ENCODE measurements around the gene FST. TPM values are rescaled to one million over a fixed set of nuclear protein-coding genes. Genes with fewer than 3 reads are reported as not detected.

The FST gene
- total and polyA plus RNA-seq, 4 experiments from 2014 or later, result 0.16 to 3.3 (median 1.2) TPM

- Mint-ChIP-seq H3K4me1 (no peaks in the 10 kb centered on the region), H3K9me3 (peaks cover 0 to 3% (median 0%) of the 10 kb centered on the region in 8 donors), H3K36me3 (no peaks in the 10 kb centered on the region), H3K4me3 (no peak overlapping the region), H3K27ac (no peak overlapping the region), H3K27me3 (peaks cover 3 to 8% of the 10 kb centered on the region in 2 donors)
- Histone ChIP-seq H3K9me3 (ENCODE audit: control insufficient read depth in 1 of 2, low read length in 2 of 2) (no peaks in the 10 kb centered on the region), H3K27ac (ENCODE audit: low read depth, low read length) (no peak overlapping the region), H3K27me3 (ENCODE audit: insufficient read depth, low read length) (no peaks in the 10 kb centered on the region), H3K4me3 (ENCODE audit: low read length in 2 of 2) (no peak overlapping the region), H3K4me1 (ENCODE audit: insufficient read depth, low read length) (no peaks in the 10 kb centered on the region), H3K36me3 (ENCODE audit: insufficient read depth, low read length) (no peaks in the 10 kb centered on the region)
- POLR2A ChIA-PET (ENCODE audit: partially characterized antibody), result no interaction called here
- DNase-seq, result no peak
- intact Hi-C loops (cut with micrococcal nuclease), result no loop called here
- CTCF ChIA-PET (ENCODE audit: partially characterized antibody), result no interaction called here
Observed at GRCh38 chr5:53438486-53439472, 41.6 kb upstream of the FST start.

- Mint-ChIP-seq H3K27me3 (peaks cover 6 to 8% of the 10 kb centered on the region in 2 donors), H3K27ac (no peak overlapping the region), H3K36me3 (no peaks in the 10 kb centered on the region), H3K9me3 (peaks cover 0 to 3% (median 0%) of the 10 kb centered on the region in 8 donors), H3K4me1 (no peaks in the 10 kb centered on the region), H3K4me3 (no peak overlapping the region)
- intact Hi-C loops (cut with micrococcal nuclease), result no loop called here
- H3K9me3 ChIP-seq (ENCODE audit: control insufficient read depth in 1 of 2, low read length in 2 of 2), result no peaks in the 10 kb centered on the region
- H3K27me3 ChIP-seq (ENCODE audit: insufficient read depth, low read length), result no peaks in the 10 kb centered on the region
- no peaks in the 10 kb centered on the region for H3K36me3 ChIP-seq (ENCODE audit: insufficient read depth, low read length)
- H3K4me3 ChIP-seq (ENCODE audit: low read length in 2 of 2), result no peak overlapping the region
- no peaks in the 10 kb centered on the region for H3K4me1 ChIP-seq (ENCODE audit: insufficient read depth, low read length)
- no peak for DNase-seq
- POLR2A ChIA-PET (ENCODE audit: partially characterized antibody), result no interaction called here
- CTCF ChIA-PET (ENCODE audit: partially characterized antibody), result no interaction called here
- no peak overlapping the region for H3K27ac ChIP-seq (ENCODE audit: low read depth, low read length)
Observed at GRCh38 chr5:53442961-53443360, 37.5 kb upstream of the FST start.

GRCh38 chr5:53445569-53445968, 34.9 kb upstream of the FST start:
- no peaks in the 10 kb centered on the region for H3K4me1 ChIP-seq (ENCODE audit: insufficient read depth, low read length)
- ChIA-PET CTCF (ENCODE audit: partially characterized antibody) (no interaction called here), POLR2A (ENCODE audit: partially characterized antibody) (no interaction called here)
- no peaks in the 10 kb centered on the region for H3K27me3 ChIP-seq (ENCODE audit: insufficient read depth, low read length)
- no peaks in the 10 kb centered on the region for H3K36me3 Mint-ChIP-seq
- no peak for DNase-seq
- H3K4me3 Mint-ChIP-seq, result no peak overlapping the region
- no peak overlapping the region for H3K27ac ChIP-seq (ENCODE audit: low read depth, low read length)
- no peaks in the 10 kb centered on the region for H3K36me3 ChIP-seq (ENCODE audit: insufficient read depth, low read length)
- intact Hi-C loops (cut with micrococcal nuclease), result no loop called here
- peaks cover 8 to 11% of the 10 kb centered on the region in 2 donors for H3K27me3 Mint-ChIP-seq
- H3K9me3 ChIP-seq (ENCODE audit: control insufficient read depth in 1 of 2, low read length in 2 of 2), result no peaks in the 10 kb centered on the region
- no peaks in the 10 kb centered on the region for H3K4me1 Mint-ChIP-seq
- H3K9me3 Mint-ChIP-seq, result peaks cover 0 to 3% (median 0%) of the 10 kb centered on the region in 8 donors
- no peak overlapping the region for H3K4me3 ChIP-seq (ENCODE audit: low read length in 2 of 2)
- H3K27ac Mint-ChIP-seq, result no peak overlapping the region

GRCh38 chr5:53446908-53447307, 33.5 kb upstream of the FST start:
- Mint-ChIP-seq H3K36me3 (no peaks in the 10 kb centered on the region), H3K4me3 (no peak overlapping the region), H3K9me3 (peaks cover 0 to 3% (median 0%) of the 10 kb centered on the region in 8 donors), H3K27me3 (peaks cover 8 to 11% of the 10 kb centered on the region in 2 donors), H3K4me1 (no peaks in the 10 kb centered on the region), H3K27ac (no peak overlapping the region)
- no peaks in the 10 kb centered on the region for H3K36me3 ChIP-seq (ENCODE audit: insufficient read depth, low read length)
- ChIA-PET POLR2A (ENCODE audit: partially characterized antibody) (no interaction called here), CTCF (ENCODE audit: partially characterized antibody) (no interaction called here)
- no peak for DNase-seq
- no peaks in the 10 kb centered on the region for H3K9me3 ChIP-seq (ENCODE audit: control insufficient read depth in 1 of 2, low read length in 2 of 2)
- intact Hi-C loops (cut with micrococcal nuclease), result no loop called here
- H3K4me3 ChIP-seq (ENCODE audit: low read length in 2 of 2), result no peak overlapping the region
- H3K27me3 ChIP-seq (ENCODE audit: insufficient read depth, low read length), result no peaks in the 10 kb centered on the region
- H3K27ac ChIP-seq (ENCODE audit: low read depth, low read length), result no peak overlapping the region
- no peaks in the 10 kb centered on the region for H3K4me1 ChIP-seq (ENCODE audit: insufficient read depth, low read length)

- no peak for DNase-seq
- Mint-ChIP-seq H3K27ac (no peak overlapping the region), H3K4me1 (no peaks in the 10 kb centered on the region), H3K9me3 (peaks cover 0 to 2% (median 0%) of the 10 kb centered on the region in 8 donors), H3K4me3 (no peak overlapping the region), H3K27me3 (peaks cover 4 to 11% of the 10 kb centered on the region in 2 donors), H3K36me3 (no peaks in the 10 kb centered on the region)
- intact Hi-C loops (cut with micrococcal nuclease), result no loop called here
- ChIA-PET CTCF (ENCODE audit: partially characterized antibody) (interaction anchor here (1.5 kb wide), 1 partner anchor 10 kb away, joined by 3 read pairs; no protein-coding TSS in a partner anchor), POLR2A (ENCODE audit: partially characterized antibody) (no interaction called here)
- no peaks in the 10 kb centered on the region for H3K27me3 ChIP-seq (ENCODE audit: insufficient read depth, low read length)
- H3K4me1 ChIP-seq (ENCODE audit: insufficient read depth, low read length), result no peaks in the 10 kb centered on the region
- H3K4me3 ChIP-seq (ENCODE audit: low read length in 2 of 2), result no peak overlapping the region
- H3K9me3 ChIP-seq (ENCODE audit: control insufficient read depth in 1 of 2, low read length in 2 of 2), result no peaks in the 10 kb centered on the region
- H3K36me3 ChIP-seq (ENCODE audit: insufficient read depth, low read length), result no peaks in the 10 kb centered on the region
- H3K27ac ChIP-seq (ENCODE audit: low read depth, low read length), result no peak overlapping the region
Observed at GRCh38 chr5:53448851-53449250, 31.6 kb upstream of the FST start.

GRCh38 chr5:53453898-53454718, 26.3 kb upstream of the FST start:
- no peaks in the 10 kb centered on the region for H3K36me3 Mint-ChIP-seq
- Histone ChIP-seq H3K4me3 (ENCODE audit: low read length in 2 of 2) (no peak overlapping the region), H3K27me3 (ENCODE audit: insufficient read depth, low read length) (no peaks in the 10 kb centered on the region), H3K27ac (ENCODE audit: low read depth, low read length) (no peak overlapping the region), H3K4me1 (ENCODE audit: insufficient read depth, low read length) (no peaks in the 10 kb centered on the region), H3K36me3 (ENCODE audit: insufficient read depth, low read length) (no peaks in the 10 kb centered on the region), H3K9me3 (ENCODE audit: control insufficient read depth in 1 of 2, low read length in 2 of 2) (no peaks in the 10 kb centered on the region)
- H3K27ac Mint-ChIP-seq, result no peak overlapping the region
- no peak for DNase-seq
- H3K27me3 Mint-ChIP-seq, result peaks cover 5 to 10% of the 10 kb centered on the region in 2 donors
- no peak overlapping the region for H3K4me3 Mint-ChIP-seq
- peaks cover 0 to 2% (median 0%) of the 10 kb centered on the region in 8 donors for H3K9me3 Mint-ChIP-seq
- H3K4me1 Mint-ChIP-seq, result no peaks in the 10 kb centered on the region
- CTCF ChIA-PET (ENCODE audit: partially characterized antibody), result no interaction called here
- POLR2A ChIA-PET (ENCODE audit: partially characterized antibody), result no interaction called here
- intact Hi-C loops (cut with micrococcal nuclease), result no loop called here

GRCh38 chr5:53454719-53455000, 25.8 kb upstream of the FST start:
- ChIA-PET POLR2A (ENCODE audit: partially characterized antibody) (no interaction called here), CTCF (ENCODE audit: partially characterized antibody) (no interaction called here)
- no peaks in the 10 kb centered on the region for H3K36me3 Mint-ChIP-seq
- H3K27me3 Mint-ChIP-seq, result peaks cover 7% of the 10 kb centered on the region in 2 donors
- intact Hi-C loops (cut with micrococcal nuclease), result no loop called here
- Histone ChIP-seq H3K9me3 (ENCODE audit: control insufficient read depth in 1 of 2, low read length in 2 of 2) (no peaks in the 10 kb centered on the region), H3K4me1 (ENCODE audit: insufficient read depth, low read length) (no peaks in the 10 kb centered on the region), H3K27me3 (ENCODE audit: insufficient read depth, low read length) (no peaks in the 10 kb centered on the region), H3K4me3 (ENCODE audit: low read length in 2 of 2) (no peak overlapping the region), H3K27ac (ENCODE audit: low read depth, low read length) (no peak overlapping the region), H3K36me3 (ENCODE audit: insufficient read depth, low read length) (no peaks in the 10 kb centered on the region)
- H3K4me3 Mint-ChIP-seq, result no peak overlapping the region
- no peak for DNase-seq
- H3K9me3 Mint-ChIP-seq, result peaks cover 0 to 3% (median 0%) of the 10 kb centered on the region in 8 donors
- no peaks in the 10 kb centered on the region for H3K4me1 Mint-ChIP-seq
- H3K27ac Mint-ChIP-seq, result no peak overlapping the region

Data from CD4-positive, alpha-beta memory T cell (primary cell).